ENCODE measurements around the gene MOSMO. TPM values are rescaled to one million over a fixed set of nuclear protein-coding genes. Genes with fewer than 3 reads are reported as not detected.

MOSMO gene
- total RNA-seq = 12.4 and 16.8 TPM in 2 replicates
- long read RNA-seq, partial matches to known transcripts = 0 of 3 reads
- long read RNA-seq, other reads (novel, unspliced or antisense) = 3 of 3 reads

GRCh38 chr16:22007509-22008214 is at the start of gene MOSMO:
Gene MOSMO, plus strand, starts transcription at chr16:22008111. Its CDS starts 191 bp downstream, at chr16:22008302.
- TF ChIP-seq CTCF (IDR thresholded peaks at IDR 0.05) = peak; percentile 1

GRCh38 chr16:21959050-21959449 is 48.9 kb upstream of the MOSMO start:
- Mint-ChIP-seq H3K27ac (ENCODE audit: unreplicated experiment) (no peak overlapping the region), H3K27me3 (ENCODE audit: unreplicated experiment) (no peaks in the 10 kb centered on the region), H3K9me3 (ENCODE audit: unreplicated experiment) (no peaks in the 10 kb centered on the region), H3K4me3 (ENCODE audit: unreplicated experiment) (no peak overlapping the region), H3K36me3 (ENCODE audit: unreplicated experiment) (peaks cover 38% of the 10 kb centered on the region), H3K4me1 (ENCODE audit: unreplicated experiment) (peaks cover 9% of the 10 kb centered on the region)
- TF ChIP-seq CTCF (IDR thresholded peaks at IDR 0.05) = no peak
- no peak for DNase-seq (ENCODE audit: extremely low spot score, unreplicated experiment)

More at GRCh38 chr16:22007509-22008214, at the start of gene MOSMO:
- H3K9me3 Mint-ChIP-seq (ENCODE audit: unreplicated experiment) = no peaks in the 10 kb centered on the region
- peak; percentile 88 for DNase-seq (ENCODE audit: extremely low spot score, unreplicated experiment)
- H3K36me3 Mint-ChIP-seq (ENCODE audit: unreplicated experiment) = peaks cover 3% of the 10 kb centered on the region
- peak within 1 kb of the TSS; percentile 77 for H3K27ac Mint-ChIP-seq (ENCODE audit: unreplicated experiment)
- H3K27me3 Mint-ChIP-seq (ENCODE audit: unreplicated experiment) = no peaks in the 10 kb centered on the region
- H3K4me3 Mint-ChIP-seq (ENCODE audit: unreplicated experiment) = peak within 1 kb of the TSS; percentile 90
- peaks cover 25% of the 10 kb centered on the region for H3K4me1 Mint-ChIP-seq (ENCODE audit: unreplicated experiment)

GRCh38 chr16:21962475-21962874 is 45.4 kb upstream of the MOSMO start:
- Mint-ChIP-seq H3K27ac (ENCODE audit: unreplicated experiment) (no peak overlapping the region), H3K36me3 (ENCODE audit: unreplicated experiment) (peaks cover 61% of the 10 kb centered on the region), H3K9me3 (ENCODE audit: unreplicated experiment) (no peaks in the 10 kb centered on the region), H3K4me3 (ENCODE audit: unreplicated experiment) (no peak overlapping the region), H3K27me3 (ENCODE audit: unreplicated experiment) (no peaks in the 10 kb centered on the region), H3K4me1 (ENCODE audit: unreplicated experiment) (no peaks in the 10 kb centered on the region)
- DNase-seq (ENCODE audit: extremely low spot score, unreplicated experiment) = no peak
- no peak for TF ChIP-seq CTCF (IDR thresholded peaks at IDR 0.05)

- Mint-ChIP-seq H3K27me3 (ENCODE audit: unreplicated experiment) (no peaks in the 10 kb centered on the region), H3K27ac (ENCODE audit: unreplicated experiment) (no peak overlapping the region), H3K4me3 (ENCODE audit: unreplicated experiment) (no peak overlapping the region), H3K36me3 (ENCODE audit: unreplicated experiment) (peaks cover 57% of the 10 kb centered on the region), H3K9me3 (ENCODE audit: unreplicated experiment) (no peaks in the 10 kb centered on the region), H3K4me1 (ENCODE audit: unreplicated experiment) (no peaks in the 10 kb centered on the region)
- DNase-seq (ENCODE audit: extremely low spot score, unreplicated experiment) = no peak
- no peak for TF ChIP-seq CTCF (IDR thresholded peaks at IDR 0.05)
These were observed 44.0 kb upstream of the MOSMO start for GRCh38 chr16:21963887-21964286.

- no peak overlapping the region for H3K27ac Mint-ChIP-seq (ENCODE audit: unreplicated experiment)
- no peak for DNase-seq (ENCODE audit: extremely low spot score, unreplicated experiment)
- H3K4me1 Mint-ChIP-seq (ENCODE audit: unreplicated experiment) = no peaks in the 10 kb centered on the region
- no peaks in the 10 kb centered on the region for H3K9me3 Mint-ChIP-seq (ENCODE audit: unreplicated experiment)
- TF ChIP-seq CTCF (IDR thresholded peaks at IDR 0.05) = no peak
- peaks cover 53% of the 10 kb centered on the region for H3K36me3 Mint-ChIP-seq (ENCODE audit: unreplicated experiment)
- no peak overlapping the region for H3K4me3 Mint-ChIP-seq (ENCODE audit: unreplicated experiment)
- no peaks in the 10 kb centered on the region for H3K27me3 Mint-ChIP-seq (ENCODE audit: unreplicated experiment)
These were observed 43.6 kb upstream of the MOSMO start for GRCh38 chr16:21964353-21964752.

Measured in osteocyte (in vitro differentiated cells).